GM18520 (cell line): Measurements from ENCODE around the gene VWF.
"Not testable (repeated sequence)": the region's sequence is repeated elsewhere in the genome, so short reads cannot be mapped to it uniquely, and the experiment has no call there.

Experiments
- ATAC-seq: cut with Tn5 transposase; IDR thresholded peaks from one replicate; pipeline ENCODE4 v1.9.1; 2021; ENCODE audit not compliant: unreplicated experiment

VWF gene

GRCh38 chr12:6040815-6041214 lies 83.7 kb downstream of the VWF start:
- no peak for ATAC-seq

DNA sequence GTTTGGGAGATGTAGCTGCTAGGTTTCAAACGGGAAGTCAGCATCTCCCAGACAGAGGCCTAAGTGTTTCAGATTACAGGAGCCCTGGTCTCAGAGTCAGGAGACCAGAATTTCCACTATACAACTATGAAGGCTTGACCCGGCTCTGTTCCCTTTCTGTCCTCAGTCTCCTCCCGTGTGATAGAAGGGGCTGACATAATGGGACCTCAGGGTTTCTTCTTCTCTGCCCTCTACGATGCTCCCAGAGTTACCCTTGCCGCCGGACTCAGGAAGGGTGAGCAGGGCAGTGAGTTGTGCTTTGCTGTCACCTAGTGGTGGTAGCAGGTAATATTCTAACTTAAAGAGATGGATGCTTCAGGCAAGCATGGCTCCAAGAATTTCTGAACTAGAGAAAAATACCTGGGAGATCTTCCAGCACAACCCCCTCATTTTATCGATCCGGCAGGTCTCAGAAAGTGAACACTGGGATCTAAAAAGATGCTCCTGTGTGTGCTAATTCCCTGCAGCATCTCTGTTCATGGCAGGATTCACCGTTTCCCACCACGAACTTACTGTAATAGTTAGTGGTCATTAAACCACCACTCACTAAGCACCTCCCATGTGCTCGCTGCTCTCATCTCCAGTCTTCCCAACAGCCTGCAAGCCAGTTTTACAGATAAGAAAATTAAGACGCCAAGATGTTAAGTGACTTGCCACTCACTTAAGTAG lies 84.4 kb downstream of the VWF start:
- no peak for ATAC-seq

- ATAC-seq = no peak
These were observed 86.3 kb downstream of the VWF start for GRCh38 chr12:6038160-6038559.

DNA sequence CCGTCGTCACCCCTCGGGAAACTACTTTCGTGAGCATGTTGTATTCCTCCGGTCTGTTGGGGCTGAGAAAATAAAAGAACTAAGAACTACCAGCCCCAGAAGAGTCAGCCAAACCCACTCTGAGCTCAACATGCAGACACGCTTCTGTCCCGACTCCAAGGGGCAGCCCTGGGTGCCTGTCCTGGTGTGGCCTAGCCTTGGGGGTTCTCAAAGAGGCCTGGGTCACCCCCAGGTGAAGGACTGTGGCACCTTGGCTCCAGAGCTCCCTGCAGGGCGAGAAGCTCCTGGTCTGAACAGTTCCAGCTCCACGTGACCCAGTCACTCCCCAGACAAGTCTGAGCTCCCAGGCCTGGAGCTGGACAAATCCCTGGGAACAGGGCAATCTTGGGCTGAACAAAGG lies 87.0 kb downstream of the VWF start:
- ATAC-seq = no peak

DNA sequence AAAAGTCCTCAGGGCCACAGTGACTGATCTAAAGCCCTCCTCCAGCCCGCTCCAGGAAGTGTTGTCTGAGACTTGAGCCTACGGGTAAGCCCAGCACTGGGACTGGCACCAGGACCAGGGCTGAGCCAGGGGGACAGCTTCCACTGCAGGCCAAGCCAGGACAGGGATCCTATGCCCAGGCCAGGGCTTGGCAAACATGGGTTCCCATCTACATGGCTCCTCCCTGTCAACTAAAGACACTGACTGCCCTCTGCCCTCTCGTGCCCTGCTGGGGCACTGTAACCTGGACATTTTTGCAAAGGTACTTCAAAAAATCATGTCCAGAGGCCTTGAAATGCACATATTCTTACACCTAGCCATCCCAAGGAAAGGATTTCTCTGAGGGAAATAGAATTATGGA lies 88.0 kb downstream of the VWF start:
- no peak for ATAC-seq

DNA sequence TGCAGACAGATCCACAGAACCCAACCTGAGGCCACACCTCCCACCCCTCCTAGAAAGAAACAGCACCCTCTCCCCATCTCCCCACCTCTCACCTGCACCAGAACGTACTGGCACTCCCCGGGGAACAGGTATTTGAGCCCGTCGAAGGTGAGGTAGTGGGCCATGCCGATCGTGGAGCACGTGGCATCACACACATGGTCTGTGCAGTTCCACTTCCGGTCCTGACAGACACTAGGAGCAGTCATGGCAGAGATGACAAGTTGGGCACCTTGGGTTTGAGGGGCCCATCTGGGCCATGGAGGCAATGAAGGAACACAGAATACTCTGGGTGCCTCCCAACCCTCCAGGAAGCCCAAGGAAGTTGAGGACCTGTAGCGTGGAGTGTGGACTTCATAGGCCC lies 89.9 kb downstream of the VWF start:
- ATAC-seq = no peak

GRCh38 chr12:6033546-6033945 lies 90.9 kb downstream of the VWF start:
- ATAC-seq = no peak

DNA sequence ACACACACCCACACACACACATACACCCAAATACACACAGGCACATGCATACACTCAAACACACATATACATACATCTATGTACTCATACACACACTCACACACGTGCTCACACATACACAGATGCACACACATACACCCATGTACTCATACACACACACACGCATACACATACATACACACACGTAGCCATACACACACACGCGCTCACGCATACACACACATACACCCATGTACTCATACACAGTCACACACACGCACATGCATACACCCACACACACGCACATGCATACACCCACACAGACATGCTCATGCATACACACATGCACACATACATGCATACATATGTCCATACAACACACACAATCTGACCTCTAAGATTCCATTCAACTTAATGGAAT lies 91.7 kb downstream of the VWF start:
- no peak for ATAC-seq

- ATAC-seq = no peak
These were observed 93.5 kb downstream of the VWF start for GRCh38 chr12:6031001-6031400.

DNA sequence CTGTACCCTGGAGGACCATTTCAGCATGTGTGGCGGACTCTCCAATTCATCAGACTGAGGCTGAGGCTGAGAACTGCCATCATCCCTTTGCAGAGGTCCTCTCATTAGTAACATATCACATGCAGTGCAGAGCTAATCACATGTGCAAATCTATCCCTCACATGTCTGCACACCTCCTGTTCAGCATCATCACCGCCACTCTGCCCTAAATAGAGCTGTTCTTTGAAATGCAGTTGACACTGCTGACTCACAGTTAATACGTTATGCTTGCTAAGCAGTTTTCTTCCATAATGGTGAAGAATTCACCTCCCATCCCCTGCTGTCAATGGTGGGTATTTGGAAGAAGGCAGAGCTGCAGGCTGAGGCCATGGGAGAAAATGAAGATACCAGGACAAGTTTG lies 94.4 kb downstream of the VWF start:
- ATAC-seq = no peak

DNA sequence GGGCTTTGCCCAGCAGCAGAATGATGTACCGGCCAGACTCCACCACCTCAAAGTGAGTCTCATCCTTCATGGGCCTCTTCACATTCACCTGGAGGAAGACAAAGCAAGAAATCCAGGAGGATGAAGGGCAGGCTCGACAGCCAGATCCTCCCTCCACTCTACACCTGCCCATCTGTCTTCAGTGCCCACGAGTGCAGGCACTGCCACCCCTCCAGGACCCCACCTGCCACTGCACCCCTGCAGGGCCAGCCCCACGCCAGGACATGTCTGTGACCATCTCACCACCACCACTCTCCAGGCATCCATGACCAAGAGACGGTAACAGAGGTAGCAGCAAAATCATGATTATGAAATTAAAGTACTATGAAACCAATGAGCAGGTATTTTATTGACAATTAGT lies 95.1 kb downstream of the VWF start:
- no peak for ATAC-seq

- ATAC-seq = no peak
These were observed 97.5 kb downstream of the VWF start for GRCh38 chr12:6026998-6027397.

DNA sequence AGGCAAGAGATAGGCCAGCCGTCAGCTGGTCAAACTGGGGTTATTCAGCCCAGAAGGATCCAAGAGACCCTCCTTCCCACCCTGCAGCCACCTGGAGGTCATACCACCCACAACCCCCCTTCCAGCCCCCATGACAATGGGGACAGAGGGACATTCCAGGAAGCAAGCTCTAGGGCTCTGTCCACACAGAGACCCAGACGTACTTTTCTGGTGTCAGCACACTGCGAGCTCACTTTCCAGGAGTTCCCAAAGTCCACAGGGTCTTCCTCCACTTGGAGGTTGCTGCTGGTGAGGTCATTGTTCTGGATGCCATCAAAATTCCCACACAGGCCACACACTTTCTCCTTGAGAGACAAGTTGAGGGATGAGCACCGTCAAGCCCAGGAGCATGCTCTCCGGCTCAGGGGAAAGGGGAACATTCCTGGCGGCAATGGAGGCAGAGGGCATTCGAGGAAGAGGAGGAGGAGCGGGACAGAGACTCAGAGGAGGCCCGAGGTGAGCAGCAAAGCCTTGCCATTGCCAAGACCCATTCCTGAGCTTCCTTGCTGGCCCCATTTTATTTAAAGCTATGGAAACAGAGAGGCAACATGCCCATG lies 98.7 kb downstream of the VWF start:
- not testable (repeated sequence) for ATAC-seq

DNA sequence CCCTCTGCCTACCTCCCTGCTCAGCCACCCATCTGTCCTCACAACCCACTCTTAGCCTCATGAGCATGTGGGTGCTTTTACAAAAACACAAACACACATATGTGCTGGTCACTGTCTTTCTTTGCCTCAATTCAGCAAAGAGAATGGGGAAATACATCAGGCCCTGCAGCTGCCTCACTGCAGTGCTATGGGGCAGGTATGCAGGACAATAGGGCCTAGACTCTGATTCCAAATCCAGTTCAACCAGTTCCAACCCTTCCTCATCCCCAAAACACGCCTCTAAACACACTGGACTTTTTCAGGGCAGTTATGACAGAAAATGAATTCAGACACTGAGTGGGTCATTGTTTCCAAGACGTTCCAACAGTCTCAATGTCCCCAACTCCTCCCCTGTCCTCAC lies 100.4 kb downstream of the VWF start:
- ATAC-seq = not testable (repeated sequence)

DNA sequence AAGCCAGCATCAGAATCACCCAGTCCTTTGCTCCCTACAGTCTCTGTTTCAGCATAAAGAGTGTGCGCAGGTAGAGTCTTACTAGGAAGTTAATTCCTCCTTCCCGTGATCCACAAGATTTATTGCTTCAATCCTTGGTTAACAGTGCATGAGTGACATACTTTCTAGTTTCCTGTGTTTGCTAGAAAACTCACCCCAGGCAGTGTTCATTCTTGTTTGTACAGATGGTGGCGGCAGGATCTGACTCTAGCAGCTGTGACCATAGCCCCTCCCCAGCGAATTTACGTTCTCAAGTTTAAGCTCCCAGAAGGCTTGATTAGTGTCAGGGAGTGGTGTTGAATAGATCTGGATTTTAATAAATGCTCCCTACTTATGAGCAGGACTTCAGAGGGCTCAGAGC lies 103.5 kb downstream of the VWF start:
- no peak for ATAC-seq

- not testable (repeated sequence) for ATAC-seq
These were observed 104.0 kb downstream of the VWF start for GRCh38 chr12:6020511-6020910.

GRCh38 chr12:6019256-6019655 lies 105.2 kb downstream of the VWF start:
- not testable (repeated sequence) for ATAC-seq

GRCh38 chr12:6018265-6018664 lies 106.2 kb downstream of the VWF start:
- no peak for ATAC-seq

- ATAC-seq = no peak
These were observed 107.7 kb downstream of the VWF start for GRCh38 chr12:6016756-6017155.

- ATAC-seq = not testable (repeated sequence)
These were observed 108.5 kb downstream of the VWF start for GRCh38 chr12:6016004-6016403.

DNA sequence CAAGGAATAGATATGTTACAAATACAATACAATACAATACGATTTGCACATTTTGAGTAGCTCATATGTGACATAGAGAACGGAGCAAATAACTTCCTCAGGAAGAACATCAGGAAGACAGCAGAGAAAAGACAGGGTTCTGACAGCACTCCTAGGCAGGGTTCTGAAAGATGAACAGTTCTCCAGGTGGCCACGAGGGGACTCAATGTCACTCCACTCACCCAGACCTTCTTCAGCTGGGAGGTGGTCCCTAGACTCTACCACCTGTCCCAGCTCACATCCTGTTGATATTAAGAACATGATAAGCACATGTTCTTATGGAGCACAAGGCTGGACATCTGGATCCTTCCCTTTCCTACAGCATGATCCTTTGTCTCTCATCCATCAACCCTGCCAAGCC lies 109.2 kb downstream of the VWF start:
- ATAC-seq = not testable (repeated sequence)

DNA sequence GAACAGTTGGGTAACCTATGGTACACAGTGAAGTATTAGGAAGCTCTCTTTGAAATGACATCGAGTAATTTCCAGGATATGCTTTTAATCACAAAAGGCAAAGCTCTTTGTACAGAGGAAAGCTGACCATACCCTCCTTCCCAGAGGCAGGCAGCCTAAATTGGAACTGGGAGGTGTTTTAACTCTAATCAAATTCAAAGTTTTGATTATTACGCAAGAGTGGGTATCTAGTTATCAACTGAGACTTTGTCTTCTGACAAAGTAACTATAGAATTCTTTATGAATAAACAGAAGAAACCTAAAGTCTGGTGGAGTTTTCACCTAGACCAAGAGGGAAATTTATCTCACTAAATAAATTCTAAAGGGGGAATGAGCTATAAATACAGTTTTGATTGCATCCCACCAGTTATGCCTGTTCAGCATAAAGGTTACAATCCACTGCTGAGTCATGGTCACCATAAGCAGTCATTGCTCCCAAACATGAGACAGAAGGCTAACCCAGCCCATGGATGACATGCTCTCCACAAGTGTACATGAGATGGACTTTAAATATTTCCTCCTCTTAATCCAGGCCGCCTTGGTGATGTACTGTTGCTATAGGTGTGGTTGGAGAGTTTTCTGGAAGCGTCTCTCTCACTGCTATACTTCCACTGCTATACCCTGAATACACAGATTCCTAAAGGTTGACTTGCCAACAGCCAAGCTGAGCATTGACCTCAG lies 113.7 kb downstream of the VWF start:
- not testable (repeated sequence) for ATAC-seq
